ENCODE results near the gene EHD1.
A peak's percentile ranks its signal among the peaks of the same experiment; 100 is the strongest.
"Not testable (repeated sequence)": the region's sequence is repeated elsewhere in the genome, so short reads cannot be mapped to it uniquely, and the experiment has no call there.

Gene EHD1

GRCh38 chr11:64823568-64824119 lies 54.8 kb downstream of the EHD1 start:
- no peak for FAIRE-seq

- no peak for FAIRE-seq
Observed at GRCh38 chr11:64817476-64817875, 60.9 kb downstream of the EHD1 start.

- FAIRE-seq: not testable (repeated sequence)
Observed at GRCh38 chr11:64815433-64815832, 63.0 kb downstream of the EHD1 start.

- no peak for FAIRE-seq
Observed at GRCh38 chr11:64814712-64815187, 63.7 kb downstream of the EHD1 start.

GRCh38 chr11:64813826-64814225 lies 64.6 kb downstream of the EHD1 start:
- no peak for FAIRE-seq

GRCh38 chr11:64810891-64811272 lies 67.5 kb downstream of the EHD1 start:
- FAIRE-seq: no peak

- FAIRE-seq: peak; percentile 89
Observed at GRCh38 chr11:64810271-64810890, 68.0 kb downstream of the EHD1 start, which contains the start of gene MEN1. Gene MEN1, minus strand, starts transcription at chr11:64810551. Its CDS starts 442 bp downstream, at chr11:64810109.

GRCh38 chr11:64809781-64810241 lies 68.6 kb downstream of the EHD1 start:
- FAIRE-seq: no peak

- FAIRE-seq: no peak
Observed at GRCh38 chr11:64805481-64805880, 72.9 kb downstream of the EHD1 start.

GRCh38 chr11:64804346-64805210 lies 73.8 kb downstream of the EHD1 start:
- no peak for FAIRE-seq

- FAIRE-seq: no peak
Observed at GRCh38 chr11:64803846-64804345, 74.5 kb downstream of the EHD1 start.

- FAIRE-seq: peak; percentile 9
Observed at GRCh38 chr11:64803158-64803845, 75.1 kb downstream of the EHD1 start, which contains the start of gene MAP4K2. Gene MAP4K2, minus strand, starts transcription at chr11:64803214. Its CDS starts 65 bp downstream, at chr11:64803149.

- no peak for FAIRE-seq
Observed at GRCh38 chr11:64802370-64803157, 75.9 kb downstream of the EHD1 start.

All from TTC549 (cell line).